Stimulated activated CD8-positive, alpha-beta memory T cell treated with anti-CD3 and anti-CD28 coated beads, Interleukin-2, amount 100 ng/mL, for 48 hours (primary cell): Measurements from ENCODE around the gene TMC6.
"Not testable (repeated sequence)": the region's sequence is repeated elsewhere in the genome, so short reads cannot be mapped to it uniquely, and the experiment has no call there.

ENCODE experiments used
- DNase-seq, 2 donors: peaks; one replicate each; pipeline ENCODE4 v3.0.0-alpha.2; 2020; ENCODE audit warnings: low read depth in 2 of 2

Gene TMC6

GRCh38 chr17:78110363-78111015 lies 18.1 kb downstream of the TMC6 start:
- DNase-seq = no peak

DNA sequence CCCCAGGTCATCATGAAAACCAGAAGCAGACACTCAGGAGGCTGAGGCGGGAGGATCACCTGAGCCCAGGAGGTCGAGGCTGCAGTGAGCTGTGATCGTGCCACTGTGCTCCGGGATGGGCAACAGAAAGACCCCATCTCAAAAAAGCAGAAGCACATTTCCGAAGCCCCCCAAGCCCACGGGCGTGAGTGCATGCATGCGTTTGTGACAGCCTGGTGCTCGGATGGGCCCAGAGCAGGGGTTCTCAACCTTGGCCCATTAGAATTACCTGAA lies 19.1 kb downstream of the TMC6 start:
- DNase-seq = no peak

DNA sequence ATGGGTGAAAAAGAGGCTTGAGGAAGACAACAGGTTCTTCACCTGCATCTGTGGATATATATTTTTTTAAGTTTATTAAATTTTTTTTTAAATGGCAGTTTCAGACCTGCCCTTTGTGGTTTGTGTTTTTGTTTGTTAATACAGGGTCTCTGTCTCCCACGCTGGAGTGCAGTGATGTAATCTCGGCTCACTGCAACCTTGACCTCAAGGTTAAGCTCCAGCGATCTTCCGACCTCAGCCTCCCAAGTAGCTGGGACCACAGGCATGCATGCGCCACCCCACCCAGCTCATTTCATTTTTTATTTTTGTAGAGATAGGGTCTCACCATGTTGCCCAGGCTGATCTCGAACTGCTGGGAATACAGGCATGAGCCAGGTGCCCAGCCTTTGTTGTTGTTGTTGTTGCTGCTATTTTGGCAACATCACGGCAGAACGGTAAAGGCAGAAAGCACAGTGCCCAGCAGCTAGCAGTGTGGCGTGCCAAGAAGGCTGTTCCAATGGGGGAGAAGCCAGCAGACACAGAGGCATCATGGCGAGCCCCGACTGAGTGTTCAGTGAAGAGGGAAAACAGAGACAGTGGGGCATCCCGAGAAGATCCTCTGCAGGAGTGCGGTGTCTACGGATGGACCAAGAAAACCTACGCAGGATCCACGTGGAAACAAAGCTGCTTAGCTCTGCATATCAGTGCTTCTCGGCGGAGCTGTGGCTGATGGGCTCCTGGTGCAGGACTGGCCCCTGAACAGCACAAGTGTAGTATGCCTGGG lies 19.6 kb downstream of the TMC6 start:
- no peak for DNase-seq

DNA sequence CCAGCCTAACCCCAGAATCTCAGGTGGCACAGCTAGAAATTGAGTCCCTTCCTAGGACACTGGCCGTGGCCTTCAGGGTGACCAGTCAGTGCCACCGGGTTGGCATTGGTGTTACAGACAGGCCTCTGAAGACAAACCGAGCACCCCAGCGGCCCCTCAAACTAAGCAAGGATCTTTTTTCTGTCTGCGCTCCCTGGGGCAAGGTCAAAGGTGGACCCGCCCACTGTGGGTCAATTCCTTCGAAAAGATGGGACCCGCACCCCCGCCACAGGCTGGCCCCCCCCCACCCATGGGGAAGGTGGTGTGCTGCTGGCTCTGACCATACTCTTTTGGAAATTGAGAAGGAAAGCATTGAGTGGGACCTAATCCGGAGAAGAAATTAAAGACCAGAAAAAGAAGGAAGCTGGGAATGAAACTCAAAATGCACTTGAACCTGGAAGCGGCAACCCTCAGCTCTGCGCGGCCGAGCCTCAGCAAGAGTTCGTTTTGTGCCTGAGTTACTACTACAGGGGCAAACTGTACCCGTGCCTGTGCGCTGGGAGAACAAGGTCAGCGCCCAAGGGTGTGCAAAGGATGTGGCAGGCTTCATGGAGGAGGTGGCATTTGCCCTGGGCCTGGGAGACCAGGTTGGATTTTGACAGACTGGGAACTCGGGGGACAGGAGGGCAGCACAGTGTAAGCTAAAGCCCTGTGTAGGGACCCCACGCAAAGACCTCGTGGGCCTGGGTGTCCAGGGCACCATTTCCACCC lies 20.4 kb downstream of the TMC6 start:
- DNase-seq = no peak

DNA sequence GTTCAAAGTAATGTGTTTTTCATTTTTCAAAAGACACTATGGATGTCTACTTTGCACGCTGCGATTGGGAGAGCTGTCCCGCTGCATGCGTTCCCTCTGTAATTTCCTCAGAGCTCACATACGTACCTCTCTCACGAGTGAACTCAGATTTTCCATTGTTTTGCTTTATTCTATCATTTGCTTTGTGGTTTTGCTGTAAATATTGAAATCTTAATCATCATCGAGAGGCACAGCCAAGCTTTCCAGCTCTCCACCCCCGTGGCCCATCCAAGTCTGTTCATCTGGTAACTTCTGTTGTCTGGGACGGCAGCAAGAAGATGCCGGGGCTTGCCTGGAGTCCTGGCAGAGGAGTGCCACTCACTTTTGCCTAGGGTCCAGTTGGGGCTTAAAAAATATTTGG lies 21.1 kb downstream of the TMC6 start:
- no peak for DNase-seq

GRCh38 chr17:78106211-78106610 lies 22.3 kb downstream of the TMC6 start:
- DNase-seq = no peak

- no peak for DNase-seq
Observed at GRCh38 chr17:78105551-78105950, 23.0 kb downstream of the TMC6 start.

- DNase-seq = no peak
Observed at GRCh38 chr17:78105101-78105500, 23.5 kb downstream of the TMC6 start.

DNA sequence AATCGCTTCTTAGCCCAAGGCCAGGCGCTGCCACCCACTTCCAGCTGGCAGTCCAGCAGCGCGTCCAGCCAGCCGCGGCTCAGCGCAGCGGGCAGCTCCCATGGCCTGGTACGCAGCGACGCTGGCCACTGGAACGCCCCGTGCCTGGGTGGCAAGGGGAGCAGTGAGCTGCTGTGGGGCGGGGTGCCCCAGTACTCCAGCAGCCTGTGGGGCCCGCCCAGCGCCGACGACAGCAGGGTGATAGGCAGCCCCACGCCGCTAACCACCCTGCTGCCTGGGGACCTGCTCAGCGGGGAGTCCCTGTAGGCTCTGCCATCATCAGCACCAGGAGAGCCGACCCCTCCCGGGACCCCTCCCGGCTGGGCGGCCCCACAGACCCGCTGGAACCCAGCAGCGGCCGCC lies 24.0 kb downstream of the TMC6 start:
- no peak for DNase-seq

GRCh38 chr17:78103311-78103710 lies 25.2 kb downstream of the TMC6 start:
- no peak for DNase-seq

DNA sequence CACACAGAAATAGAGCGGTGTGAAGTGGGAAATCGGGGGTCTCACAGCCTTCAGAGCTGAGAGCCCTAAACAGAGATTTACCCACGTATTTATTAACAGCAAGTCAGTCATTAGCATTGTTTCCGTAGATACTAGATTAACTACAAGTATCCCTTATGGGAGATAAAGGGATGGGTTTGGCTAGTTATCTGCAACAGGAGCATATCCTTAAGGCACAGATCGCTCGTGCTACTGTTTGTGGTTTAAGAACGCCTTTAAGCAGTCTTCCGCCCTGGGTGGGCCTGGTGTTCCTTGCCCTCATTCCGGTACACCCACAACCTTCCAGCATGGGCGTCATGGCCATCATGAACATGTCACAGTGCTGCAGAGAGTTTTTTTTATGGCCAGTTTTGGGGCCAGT lies 27.0 kb downstream of the TMC6 start:
- no peak for DNase-seq

DNA sequence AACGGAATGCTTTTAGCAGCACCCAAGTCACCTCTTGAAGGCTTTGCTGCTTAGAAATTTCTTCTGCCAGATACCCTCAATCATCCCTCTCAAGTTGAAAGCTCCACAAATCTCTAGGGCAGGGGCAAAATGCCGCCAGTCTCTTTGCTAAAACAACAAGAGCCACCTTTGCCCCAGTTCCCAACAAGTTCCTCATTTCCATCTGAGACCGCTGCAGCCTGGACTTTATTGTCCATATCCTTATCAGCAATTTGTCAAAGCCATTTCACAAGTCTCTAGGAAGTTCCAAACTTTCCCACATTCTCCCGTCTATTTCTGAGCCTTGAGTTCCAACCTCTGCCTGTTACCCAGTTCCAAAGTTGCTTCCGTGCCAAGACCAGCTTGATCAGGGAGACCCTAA lies 27.4 kb downstream of the TMC6 start:
- DNase-seq = no peak

DNA sequence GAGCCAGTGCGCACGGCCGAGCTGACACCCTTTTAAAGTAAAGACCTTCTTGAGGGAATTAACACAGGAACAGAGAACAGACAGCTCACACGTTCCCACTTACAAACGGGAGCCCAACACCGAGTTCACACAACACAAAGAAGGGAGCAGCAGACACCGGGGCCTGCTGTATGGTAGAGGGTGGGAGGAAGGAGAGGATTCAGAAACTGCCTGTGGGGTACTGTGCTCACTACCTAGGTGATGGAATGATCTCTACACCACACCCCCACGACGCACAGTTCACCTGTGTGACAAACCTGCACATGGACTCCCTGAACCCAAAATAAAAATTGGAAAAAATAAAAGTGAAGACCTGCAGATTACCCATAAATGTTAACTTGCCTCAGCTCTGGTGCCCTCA lies 32.5 kb downstream of the TMC6 start:
- DNase-seq = no peak

DNA sequence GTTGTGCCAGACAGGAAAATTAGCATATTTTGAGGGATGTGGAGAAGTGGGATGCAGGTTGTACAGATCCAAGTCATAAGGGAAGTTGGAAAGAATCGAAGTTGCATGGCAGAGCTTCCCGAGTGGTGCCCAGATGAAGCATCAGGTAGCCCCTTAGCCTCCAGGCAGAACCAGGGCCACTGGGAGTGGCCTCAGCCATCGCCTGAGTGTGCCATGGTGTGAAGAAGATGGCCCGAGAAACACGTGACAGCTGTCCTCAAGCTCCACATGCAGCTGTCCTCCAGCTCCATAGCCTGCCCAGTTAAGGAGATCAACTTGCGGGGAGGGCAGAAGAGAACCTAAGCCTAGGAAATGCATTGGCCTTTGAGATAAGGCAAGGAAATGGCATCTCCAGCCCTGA lies 33.5 kb downstream of the TMC6 start:
- DNase-seq = no peak

DNA sequence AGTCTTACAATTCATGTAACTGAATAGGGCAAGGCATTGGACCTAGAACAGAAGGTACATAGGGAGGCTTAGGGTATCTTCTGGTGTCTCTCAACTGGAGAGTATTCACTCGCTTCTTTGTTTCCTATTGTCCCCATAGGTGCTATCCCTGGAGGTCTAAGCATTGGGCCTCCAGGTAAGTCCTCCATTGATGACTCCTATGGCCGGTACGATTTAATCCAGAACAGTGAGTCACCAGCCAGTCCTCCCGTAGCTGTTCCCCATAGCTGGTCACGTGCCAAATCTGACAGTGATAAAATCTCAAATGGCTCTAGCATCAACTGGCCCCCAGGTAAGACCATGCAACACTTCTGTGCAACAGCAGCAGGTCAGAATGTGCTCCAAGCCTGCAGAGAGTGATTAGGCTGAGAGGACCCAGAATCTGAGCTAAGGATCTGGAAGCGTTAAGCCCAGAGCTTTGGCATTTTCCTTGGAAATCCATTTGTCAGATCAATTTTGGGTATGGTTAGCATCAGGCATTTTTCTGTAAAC lies 35.7 kb downstream of the TMC6 start:
- DNase-seq = no peak

GRCh38 chr17:78089576-78090281 lies 38.8 kb downstream of the TMC6 start:
- DNase-seq = no peak

GRCh38 chr17:78088529-78088928 lies 40.0 kb downstream of the TMC6 start:
- DNase-seq = no peak

DNA sequence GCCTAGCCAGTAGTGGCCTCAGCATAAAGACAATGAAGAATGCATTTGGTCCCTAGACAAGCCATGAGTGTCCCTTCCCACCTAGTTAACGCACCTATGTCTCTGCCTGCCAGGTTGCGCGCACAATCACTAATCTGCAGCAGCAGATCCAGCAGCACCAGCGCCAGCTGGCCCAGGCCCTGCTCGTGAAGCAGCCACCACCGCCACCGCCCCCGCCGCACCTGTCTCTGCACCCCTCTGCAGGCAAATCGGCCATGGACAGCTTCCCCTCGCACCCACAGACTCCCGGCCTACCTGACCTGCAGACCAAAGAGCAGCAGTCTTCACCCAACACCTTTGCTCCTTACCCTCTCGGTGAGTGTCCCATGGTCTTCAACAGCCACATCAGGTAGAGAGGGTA lies 41.8 kb downstream of the TMC6 start:
- no peak for DNase-seq

GRCh38 chr17:78082988-78083387 lies 45.6 kb downstream of the TMC6 start:
- no peak for DNase-seq

DNA sequence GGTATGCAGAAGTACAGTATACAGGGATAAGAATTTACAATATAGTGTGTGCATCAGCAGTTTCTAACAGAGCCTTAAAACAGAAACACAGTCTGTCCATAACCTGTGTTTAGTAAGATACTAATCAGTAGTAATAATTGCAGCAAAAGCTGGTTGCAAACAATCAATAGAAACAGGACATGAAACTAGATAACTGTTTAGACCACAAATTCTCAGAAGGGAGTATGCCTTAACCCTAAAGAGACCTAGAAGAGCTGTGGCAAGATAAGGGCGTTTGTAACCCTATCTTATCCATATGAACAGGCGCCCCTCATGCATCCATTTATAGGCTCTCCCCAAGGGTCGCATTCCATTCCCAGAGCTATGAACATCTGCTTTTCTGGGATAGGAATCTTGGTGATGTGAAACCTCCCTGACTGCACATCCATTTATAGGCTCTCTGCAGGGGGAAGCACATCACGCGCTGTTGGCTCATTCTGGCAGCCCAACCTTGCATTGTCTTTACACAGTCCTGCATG lies 46.1 kb downstream of the TMC6 start:
- DNase-seq = not testable (repeated sequence)

DNA sequence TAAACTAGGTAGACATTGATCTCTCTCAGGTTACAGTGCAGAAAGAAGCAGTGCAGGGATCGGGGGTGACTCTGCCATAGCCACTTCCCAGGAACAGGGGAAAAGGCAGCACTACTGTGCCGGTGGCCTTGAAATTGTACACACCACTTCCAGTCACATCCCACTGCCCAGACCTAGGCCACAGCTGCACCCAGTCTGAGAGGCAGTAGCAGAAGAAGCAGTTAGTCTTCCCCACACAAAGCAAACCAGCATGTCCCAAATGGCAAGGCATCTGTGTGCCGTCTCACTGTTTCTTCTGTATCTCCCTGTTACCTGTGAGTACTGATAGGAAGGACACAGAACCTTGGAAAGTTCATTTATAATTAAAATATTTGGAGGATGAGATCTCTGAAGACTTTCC lies 47.0 kb downstream of the TMC6 start:
- DNase-seq = no peak

- DNase-seq = no peak
Observed at GRCh38 chr17:78079253-78079652, 49.3 kb downstream of the TMC6 start.
